GM18873 (cell line): ENCODE results near the gene INF2.

Experiments used
- ATAC-seq: cut with Tn5 transposase; IDR thresholded peaks from one replicate; pipeline ENCODE4 v1.9.1; 2021; ENCODE audit warnings: mild to moderate bottlenecking, moderate library complexity, moderate number of reproducible peaks; ENCODE audit not compliant: unreplicated experiment, low FRiP score

Gene INF2

DNA sequence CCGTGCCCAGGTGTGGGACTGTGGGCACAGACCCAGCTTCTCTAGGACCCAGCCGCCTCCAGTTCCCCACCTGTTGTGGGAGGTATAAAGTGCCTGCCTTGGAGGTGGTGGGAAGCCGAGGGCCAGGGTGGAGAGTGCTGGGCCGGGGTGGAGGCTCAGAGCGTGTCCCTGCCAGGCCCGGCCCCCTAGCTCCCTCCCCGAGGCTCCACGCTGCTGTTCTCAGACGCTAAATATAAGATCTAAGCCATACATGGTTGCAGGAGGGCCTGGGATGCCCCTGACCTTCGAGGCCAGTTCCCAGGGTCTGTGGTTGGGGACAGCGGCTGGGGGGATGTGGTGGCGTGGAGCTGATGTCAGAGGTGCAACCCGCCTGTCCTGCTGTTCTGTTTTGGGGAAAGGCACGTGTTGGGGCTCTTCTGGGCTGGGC lies 10.8 kb downstream of the INF2 start:
- ATAC-seq: no peak

DNA sequence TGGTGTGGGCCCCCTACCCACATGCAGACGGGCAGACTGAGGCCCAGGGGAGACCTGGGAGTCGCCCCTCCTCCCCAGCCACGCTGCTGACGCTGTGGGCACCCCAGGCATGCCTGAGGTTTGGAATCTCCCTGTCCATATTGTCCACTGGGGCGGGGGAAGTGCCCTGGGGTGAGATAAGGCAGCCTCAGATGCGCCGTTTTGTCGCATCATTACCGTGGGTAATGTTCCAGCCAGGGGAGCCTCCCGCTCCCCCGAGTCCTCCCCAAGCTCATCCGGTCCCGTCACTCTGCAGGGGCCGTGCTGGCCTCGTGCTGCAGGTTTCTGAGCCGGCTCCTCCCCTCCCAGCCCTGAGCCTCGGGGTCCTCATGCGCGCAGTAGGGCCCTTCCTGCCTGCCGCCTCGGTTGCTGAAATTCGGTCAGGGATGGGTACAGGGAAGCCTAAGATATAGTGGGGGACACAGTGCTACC lies 11.4 kb downstream of the INF2 start:
- ATAC-seq: no peak

DNA sequence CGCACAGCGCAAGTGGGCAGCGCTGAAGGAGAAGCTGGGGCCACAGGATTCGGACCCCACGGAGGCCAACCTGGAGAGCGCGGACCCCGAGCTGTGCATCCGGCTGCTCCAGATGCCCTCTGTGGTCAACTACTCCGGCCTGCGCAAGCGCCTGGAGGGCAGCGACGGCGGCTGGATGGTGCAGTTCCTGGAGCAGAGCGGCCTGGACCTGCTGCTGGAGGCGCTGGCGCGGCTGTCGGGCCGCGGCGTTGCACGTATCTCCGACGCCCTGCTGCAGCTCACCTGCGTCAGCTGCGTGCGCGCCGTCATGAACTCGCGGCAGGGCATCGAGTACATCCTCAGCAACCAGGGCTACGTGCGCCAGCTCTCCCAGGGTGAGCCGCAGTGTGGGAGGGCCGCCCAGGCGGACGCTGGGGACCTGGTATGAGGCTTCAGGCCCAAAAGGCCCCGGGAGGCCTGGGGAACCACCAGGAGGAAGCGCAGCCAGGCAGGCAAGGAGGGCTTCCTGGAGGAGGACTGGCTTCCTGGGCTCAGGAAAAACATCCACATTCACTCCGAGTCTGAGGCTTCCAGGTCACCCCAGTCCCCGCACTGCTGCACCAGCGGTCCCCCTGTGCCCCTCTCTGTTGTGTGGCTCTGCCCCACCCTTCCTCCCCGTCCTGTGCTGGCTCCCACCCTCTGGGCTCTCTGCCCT lies 12.1 kb downstream of the INF2 start:
- ATAC-seq: no peak

DNA sequence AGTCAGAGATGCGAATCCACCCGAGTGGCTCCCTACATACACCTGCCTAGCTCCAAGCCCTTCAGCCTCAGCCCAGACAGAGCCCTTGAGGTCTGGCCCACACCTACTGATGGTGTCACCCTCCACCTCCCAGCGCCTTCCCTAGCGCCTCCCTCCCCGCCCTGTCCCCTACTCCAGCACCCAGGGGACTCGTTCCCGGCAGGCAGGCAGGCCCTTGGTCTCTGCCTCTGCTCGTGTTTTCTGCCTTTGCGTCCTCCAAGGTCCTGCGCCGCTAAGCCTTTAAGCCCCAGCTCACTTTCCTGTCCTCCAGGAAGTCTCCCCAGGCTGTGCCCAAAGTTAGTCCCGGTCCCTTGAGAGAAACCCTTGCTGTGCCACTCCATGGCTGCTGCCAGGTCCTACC lies 12.7 kb downstream of the INF2 start:
- no peak for ATAC-seq

DNA sequence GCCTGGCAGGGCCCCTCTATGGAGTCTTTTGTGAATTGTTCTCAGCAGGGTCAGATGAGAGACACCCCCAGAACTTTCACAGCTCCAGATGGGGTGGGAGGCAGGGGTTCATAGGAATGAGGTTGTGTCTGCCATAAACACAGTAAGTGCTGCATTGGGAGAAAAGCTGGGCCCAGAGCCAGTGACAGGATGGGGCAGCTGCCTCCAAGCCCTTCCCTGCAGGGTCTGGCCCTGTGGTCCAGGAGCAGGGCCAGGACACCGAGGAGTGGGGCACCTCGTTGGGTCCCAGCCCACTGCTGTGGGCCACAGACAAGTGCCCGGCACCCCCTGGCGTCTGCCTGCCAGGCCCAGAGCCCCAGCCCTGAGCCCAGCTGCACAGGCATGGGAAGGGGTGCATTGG lies 13.3 kb downstream of the INF2 start:
- ATAC-seq: no peak

DNA sequence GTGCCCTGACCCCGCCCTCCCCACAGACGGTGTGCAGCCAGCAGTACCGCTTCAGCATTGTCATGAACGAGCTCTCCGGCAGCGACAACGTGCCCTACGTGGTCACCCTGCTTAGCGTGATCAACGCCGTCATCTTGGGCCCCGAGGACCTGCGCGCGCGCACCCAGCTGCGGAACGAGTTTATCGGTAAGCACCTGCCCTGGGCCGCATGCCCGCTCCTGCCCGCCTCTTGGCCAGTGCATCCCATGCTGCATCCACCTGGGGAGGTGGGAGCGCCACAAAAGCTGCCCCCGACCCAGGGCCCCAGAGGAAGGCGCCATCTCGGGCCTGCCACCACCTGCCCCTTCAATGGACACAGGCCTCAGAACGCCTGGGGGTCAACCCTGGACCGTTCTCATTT lies 13.9 kb downstream of the INF2 start:
- ATAC-seq: no peak

DNA sequence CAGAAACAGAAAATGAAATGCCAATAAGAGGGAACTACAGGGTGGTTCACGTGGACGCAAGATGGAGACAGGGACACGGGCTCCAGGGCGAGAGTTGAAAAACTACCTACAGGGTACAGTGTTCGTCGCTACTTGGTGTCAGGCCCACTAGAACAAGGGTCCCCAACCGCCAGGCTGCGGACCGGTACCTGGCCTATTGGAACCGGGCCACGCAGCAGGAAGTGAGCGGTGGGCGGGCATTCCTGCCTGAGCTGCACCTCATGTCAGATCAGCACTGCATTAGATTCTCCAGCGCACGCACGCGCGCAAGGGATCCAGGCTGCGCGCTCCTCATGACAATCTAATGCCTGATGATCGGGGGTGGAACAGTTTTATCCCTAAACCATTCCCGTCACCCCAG lies 14.8 kb downstream of the INF2 start:
- no peak for ATAC-seq

DNA sequence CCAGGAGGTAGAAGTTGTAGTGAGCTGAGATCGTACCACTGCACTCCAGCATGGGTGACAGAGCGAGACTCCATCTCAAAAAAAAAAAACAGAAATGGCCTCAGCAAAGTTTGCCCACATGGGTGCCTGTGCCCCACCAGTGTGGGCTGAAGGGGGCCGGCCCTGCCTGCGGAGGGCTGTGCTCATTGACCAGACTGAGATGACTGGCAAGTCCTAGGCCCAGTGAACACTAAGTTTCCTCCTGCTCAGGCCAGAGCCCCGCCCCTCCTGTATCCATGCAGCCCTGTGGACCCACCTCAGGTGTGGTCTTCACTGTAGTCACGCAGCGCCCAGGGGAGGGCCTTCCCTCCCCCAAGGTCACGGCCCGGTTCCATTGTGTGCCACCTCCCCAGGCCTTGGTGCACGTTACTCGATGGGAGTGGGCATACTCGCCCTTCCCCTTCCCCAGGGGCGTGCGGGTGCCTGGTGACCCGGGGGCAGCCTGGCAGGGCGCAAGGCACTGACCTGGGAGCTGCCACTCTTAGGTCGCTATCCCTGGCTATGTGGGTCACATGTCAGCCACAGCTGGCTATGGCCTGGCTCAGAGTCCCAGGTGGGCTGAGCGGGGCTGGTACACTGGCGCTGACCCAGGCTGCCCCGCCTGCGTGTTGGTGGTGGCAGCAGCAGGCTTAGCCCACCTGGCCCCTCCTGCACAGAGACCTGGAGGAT lies 16.1 kb downstream of the INF2 start:
- ATAC-seq: no peak

DNA sequence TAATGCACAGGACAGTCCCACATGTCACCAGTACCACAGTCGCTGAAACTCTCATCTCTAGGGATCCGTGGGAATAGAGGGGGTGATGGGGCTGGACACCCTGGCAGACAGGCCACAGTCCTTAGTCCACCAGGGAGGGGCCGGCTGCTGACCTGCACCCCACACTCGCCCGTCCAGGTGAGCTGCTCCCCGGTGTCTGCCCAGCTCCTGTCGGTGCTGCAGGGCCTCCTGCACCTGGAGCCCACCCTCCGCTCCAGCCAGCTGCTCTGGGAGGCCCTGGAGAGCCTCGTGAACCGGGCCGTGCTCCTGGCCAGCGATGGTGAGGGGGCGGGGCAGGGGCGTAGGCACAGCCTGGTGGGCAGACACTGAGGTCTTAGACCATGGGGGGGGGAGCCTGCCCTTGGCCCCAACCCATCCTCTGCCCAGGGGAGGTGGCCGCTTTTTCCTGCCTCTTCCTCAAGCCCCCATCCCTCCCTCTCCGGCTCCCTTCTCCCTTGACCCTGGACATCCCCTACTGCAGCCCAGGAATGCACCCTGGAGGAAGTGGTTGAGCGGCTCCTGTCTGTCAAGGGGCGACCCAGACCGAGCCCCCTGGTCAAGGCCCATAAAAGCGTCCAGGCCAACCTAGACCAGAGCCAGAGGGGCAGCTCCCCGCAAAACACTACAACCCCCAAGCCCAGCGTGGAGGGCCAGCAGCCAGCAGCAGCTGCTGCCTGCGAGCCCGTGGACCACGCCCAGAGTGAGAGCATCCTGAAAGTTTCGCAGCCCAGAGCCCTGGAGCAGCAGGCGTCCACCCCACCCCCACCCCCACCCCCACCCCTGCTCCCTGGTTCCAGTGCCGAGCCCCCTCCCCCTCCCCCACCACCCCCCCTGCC lies 17.6 kb downstream of the INF2 start:
- ATAC-seq: no peak

DNA sequence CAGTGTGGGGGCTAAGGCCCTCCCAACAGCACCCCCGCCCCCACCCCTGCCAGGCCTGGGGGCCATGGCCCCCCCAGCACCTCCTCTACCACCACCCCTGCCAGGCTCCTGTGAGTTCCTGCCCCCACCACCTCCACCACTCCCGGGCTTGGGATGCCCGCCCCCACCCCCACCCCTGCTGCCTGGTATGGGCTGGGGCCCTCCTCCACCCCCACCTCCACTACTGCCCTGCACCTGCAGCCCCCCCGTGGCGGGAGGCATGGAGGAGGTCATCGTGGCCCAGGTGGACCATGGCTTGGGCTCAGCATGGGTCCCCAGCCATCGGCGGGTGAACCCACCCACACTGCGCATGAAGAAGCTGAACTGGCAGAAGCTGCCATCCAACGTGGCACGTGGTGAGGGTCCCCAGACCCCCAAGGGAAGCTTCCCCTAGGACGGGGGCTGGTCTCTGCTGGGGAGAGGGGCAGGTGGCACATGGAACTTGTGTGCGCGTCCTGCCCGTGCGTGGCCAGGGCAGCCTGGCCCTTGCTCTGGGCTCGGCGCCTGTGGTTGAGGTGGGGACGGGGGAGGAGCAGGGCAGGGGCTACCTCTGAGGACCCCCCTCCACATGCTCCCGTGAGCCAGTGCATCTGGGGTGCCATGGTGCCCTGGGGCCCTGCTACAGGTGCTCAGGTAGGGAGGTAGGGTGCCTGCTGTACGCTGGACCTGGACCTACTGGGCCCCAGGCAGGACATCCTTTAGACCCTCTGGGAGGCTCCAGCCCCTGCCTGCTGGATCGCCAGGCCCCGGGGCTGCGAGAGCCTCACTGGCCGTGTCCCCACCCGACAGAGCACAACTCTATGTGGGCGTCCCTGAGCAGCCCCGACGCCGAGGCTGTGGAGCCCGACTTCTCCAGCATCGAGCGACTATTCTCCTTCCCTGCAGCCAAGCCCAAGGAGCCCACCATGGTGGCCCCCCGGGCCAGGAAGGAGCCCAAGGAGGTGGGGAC lies 18.5 kb downstream of the INF2 start:
- no peak for ATAC-seq

DNA sequence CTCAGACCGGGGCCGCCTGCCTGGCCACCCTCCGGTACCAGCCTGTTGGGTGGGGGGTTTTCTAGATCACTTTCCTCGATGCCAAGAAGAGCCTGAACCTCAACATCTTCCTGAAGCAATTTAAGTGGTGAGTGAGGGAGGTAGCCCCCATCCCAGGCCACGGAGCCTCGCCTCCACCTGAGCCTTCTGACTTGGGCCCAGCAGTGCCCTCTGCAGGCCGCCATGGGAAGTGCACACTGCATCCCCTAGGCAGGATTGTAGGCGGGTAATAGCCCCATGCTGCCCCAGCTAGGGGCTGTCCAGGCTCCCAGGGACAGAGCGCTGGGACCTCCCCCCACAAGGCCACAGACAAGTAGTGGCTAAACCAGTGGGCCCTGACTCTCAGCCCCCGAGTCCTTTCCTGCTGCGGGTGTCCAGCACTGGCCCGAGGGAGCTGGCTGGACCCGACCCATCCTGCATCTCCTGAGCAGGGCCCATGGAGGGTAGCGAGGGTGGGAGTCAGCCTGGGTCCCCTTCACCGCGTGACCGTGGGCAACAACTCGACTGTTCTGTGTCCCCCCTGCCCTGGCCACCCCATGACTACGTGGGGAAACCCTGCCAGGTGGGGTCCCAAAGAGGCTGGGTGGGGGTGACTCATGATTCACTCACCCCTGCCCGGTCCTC lies 19.3 kb downstream of the INF2 start:
- ATAC-seq: no peak

DNA sequence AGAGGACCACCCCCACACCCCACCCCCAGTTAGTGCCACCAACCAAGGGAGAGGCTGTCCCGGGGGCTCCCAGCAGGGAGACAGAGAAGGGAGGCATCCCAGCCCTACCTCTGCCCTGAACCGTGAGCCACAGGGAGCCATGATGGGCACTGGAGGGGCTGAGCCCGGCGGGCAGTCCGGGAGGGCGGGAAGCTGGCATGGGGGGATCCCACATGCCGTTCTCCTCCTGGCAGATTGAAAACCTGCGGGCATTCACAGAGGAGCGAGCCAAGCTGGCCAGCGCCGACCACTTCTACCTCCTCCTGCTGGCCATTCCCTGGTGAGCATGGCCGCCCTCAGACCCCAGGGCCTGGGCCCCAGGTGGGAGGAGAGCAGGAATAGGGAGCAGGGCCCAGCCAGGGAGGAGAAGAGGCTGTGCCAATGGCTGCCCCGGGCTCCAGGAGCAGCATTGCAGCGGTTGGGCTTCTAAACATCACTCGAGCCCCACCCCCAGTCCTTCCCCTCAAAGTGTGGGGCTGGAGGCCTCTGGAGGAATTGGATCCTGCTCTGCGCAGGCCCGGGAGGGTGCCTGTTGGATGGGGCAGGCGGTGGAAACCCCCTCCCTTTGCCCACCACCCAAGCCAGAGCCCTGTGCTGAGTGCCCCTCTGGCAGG lies 20.1 kb downstream of the INF2 start:
- ATAC-seq: no peak

DNA sequence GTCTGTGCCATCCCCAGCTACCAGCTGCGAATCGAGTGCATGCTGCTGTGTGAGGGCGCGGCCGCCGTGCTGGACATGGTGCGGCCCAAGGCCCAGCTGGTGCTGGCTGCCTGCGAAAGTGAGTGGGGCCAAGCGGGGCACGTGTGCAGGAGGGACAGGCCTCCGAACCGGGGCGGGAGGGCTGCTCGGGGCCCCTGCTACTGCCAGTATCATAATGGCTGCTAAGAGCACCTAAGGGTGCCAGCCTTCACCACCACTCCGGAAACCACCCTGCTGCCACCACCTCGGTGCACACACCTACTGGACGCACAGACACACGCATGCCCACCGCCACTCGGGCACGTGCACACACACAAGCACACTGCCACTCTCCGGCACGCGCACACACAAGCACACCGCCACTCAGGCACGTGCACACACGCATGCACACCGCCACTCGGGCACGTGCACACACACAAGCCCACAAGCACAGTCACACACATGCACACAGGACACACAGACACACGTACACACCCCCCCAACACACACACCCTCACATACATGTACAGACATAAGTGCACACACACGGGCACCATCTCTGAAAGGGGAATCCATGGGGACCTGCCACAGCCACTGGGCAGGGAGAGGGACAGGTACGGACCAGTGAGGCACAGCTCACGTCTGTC lies 20.8 kb downstream of the INF2 start:
- ATAC-seq: no peak

DNA sequence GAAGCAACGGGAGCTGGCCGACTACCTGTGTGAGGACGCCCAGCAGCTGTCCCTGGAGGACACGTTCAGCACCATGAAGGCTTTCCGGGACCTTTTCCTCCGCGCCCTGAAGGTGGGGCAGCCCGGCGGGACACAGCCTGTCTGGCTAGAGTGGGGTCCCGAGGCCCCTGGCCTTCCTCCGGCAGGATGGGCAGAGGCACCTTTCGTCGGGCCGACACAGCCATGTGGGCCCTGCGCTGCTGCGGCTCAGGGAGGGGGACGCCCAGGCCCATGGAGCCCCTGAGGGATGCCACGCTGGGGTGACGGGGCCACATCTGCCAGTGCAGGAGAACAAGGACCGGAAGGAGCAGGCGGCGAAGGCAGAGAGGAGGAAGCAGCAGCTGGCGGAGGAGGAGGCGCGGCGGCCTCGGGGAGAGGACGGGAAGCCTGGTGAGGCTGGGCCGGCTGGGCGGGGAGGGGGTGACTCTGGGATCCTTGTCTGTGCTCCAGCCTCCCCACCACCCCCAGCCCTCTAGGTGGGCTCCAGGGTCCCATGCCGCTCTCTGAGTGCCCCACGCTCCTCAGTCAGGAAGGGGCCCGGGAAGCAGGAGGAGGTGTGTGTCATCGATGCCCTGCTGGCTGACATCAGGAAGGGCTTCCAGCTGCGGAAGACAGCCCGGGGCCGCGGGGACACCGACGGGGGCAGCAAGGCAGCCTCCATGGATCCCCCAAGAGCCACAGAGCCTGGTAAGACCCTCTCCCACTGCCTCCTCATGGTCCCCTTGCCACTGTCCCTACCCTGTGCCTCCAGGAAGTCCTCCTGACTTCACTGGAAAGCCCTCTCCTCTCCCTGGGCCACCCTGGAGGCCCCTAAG lies 23.7 kb downstream of the INF2 start:
- no peak for ATAC-seq

DNA sequence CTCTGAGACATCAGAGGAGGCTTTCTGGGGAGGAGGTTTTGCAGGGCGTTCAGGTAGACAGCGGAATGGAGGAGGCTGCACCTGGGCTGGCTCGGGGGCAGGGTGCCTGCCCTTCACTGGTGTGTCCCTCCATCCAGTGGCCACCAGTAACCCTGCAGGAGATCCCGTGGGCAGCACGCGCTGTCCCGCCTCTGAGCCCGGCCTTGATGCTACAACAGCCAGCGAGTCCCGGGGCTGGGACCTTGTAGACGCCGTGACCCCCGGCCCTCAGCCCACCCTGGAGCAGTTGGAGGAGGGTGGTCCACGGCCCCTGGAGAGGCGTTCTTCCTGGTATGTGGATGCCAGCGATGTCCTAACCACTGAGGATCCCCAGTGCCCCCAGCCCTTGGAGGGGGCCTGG lies 24.6 kb downstream of the INF2 start:
- ATAC-seq: no peak

DNA sequence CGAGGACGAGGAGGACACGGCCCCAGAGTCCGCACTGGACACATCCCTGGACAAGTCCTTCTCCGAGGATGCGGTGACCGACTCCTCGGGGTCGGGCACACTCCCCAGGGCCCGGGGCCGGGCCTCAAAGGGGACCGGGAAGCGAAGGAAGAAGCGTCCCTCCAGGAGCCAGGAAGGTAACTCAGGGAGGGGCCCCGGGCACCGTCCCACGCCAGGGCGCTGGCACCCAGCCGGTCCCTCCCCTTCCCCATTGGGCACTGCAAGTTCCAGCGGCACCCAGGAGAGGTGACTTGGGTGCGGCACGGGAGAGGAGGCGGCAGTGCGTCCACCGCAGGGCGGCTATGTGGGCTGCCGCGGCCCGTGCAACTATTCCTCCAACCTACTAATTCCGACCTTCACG lies 25.3 kb downstream of the INF2 start:
- ATAC-seq: no peak

DNA sequence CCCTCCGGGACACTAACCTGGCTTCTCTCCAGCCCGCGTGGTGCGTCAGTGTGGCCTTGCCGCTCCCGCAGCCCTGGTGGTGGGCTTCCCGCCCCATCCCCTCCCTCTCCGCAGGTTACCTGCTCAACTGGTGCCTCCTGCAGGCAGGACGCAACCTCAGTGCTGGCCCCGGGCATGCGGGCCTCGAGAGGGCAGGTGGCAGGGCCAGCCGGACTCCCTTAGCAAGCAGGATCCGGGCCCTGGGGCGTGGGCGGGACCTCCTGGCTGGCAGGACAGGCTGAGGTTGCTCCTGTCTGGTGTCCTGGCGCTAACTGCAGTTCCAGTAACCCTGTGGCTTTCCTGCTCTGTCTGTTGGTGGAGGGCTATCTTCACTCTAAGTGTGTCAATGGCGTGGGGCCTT lies 26.0 kb downstream of the INF2 start:
- ATAC-seq: no peak

DNA sequence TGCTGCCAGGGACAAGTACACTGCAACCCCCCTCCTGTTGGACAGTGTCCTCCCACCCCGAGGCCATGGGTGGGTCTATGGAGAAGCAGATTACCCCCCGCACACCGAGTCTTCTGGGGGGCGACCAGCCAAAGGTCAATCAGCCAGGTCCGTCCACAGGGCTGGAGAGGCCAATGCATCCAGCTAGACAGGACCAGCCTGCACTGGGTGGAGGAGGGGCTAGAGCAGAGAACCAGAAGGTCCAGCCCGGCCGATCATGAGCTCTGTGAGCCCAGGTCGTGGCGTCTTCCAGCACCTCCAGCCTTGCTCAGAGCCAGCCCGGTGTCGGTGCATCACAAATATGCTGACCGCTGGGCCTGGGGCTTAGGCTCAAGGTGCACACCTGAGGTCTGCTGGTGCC lies 26.5 kb downstream of the INF2 start:
- no peak for ATAC-seq
